ENCODE data around the gene THSD7B. TPM values are rescaled to one million over a fixed set of nuclear protein-coding genes. Genes with fewer than 3 reads are reported as not detected.
"Not testable (repeated sequence)": the region's sequence is repeated elsewhere in the genome, so short reads cannot be mapped to it uniquely, and the experiment has no call there.

The THSD7B gene
- total and polyA plus RNA-seq, 7 donors: 0.03 to 0.67 (median 0.13) TPM; not detected in 1

DNA sequence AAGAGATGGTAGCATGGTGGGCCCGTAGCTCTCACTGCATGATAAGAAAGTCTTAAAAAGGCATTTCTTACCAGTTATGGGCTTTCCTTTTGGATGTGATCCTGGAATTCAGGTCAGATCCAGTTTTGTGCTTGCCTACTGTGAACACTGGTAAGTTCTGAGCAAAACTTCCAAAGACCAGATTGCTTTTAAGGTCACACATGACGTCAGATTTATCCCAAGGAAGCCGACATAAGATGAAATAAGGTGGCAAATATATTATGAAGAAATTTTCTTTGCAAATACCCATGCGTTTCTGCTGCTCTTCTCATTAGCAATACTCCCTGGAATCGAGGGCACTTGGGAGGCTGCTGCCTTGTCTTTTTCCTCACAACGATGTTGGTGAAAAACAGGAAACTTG lies 782.5 kb downstream of the THSD7B start:
- DNase-seq (no peak), ATAC-seq (no peak)
- TF ChIP-seq, protein P1, sequence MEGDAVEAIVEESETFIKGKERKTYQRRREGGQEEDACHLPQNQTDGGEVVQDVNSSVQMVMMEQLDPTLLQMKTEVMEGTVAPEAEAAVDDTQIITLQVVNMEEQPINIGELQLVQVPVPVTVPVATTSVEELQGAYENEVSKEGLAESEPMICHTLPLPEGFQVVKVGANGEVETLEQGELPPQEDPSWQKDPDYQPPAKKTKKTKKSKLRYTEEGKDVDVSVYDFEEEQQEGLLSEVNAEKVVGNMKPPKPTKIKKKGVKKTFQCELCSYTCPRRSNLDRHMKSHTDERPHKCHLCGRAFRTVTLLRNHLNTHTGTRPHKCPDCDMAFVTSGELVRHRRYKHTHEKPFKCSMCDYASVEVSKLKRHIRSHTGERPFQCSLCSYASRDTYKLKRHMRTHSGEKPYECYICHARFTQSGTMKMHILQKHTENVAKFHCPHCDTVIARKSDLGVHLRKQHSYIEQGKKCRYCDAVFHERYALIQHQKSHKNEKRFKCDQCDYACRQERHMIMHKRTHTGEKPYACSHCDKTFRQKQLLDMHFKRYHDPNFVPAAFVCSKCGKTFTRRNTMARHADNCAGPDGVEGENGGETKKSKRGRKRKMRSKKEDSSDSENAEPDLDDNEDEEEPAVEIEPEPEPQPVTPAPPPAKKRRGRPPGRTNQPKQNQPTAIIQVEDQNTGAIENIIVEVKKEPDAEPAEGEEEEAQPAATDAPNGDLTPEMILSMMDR (IDR thresholded peaks at IDR 0.05): no peak
- intact Hi-C loops (cut with DNase I): no loop called here
- H3K4me1 ChIP-seq: no peaks in the 10 kb centered on the region
- no peaks in the 10 kb centered on the region for H3K36me3 ChIP-seq (ENCODE audit: insufficient read depth in 1 of 2, low read depth in 1 of 2)
- H3K27ac ChIP-seq: no peak overlapping the region
- H3K9me3 ChIP-seq: no peaks in the 10 kb centered on the region
- WGBS, 3 donors: 74 to 79% (median 75%) methylated on average over 6 of the region's 6 CpGs
- no peak overlapping the region for H3K4me3 ChIP-seq
- H3K27me3 ChIP-seq (ENCODE audit: insufficient read depth in 3 of 3, low read length in 2 of 3): no peaks in the 10 kb centered on the region

DNA sequence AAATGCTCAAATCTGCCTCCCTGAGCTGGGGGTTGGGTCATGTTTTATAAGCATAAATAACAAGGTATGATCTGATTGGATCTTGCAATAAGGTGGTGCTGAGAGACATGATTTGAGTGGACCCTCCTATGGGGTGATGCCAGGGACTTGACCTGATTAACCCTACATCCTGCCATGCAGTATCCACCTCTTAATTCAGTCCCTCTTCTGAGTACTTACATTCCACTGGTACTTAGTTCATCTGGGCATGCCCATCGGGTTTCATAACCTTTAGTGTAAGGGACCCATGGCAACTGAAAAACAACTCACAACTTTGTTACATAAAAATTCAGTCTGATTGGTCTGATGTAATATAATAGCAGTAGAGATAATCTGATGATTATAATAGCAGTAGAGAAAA lies 801.0 kb downstream of the THSD7B start:
- TF ChIP-seq, protein P1 (IDR thresholded peaks at IDR 0.05): no peak
- ATAC-seq (no peak), DNase-seq (no peak)
- no peaks in the 10 kb centered on the region for H3K9me3 ChIP-seq
- H3K27me3 ChIP-seq (ENCODE audit: insufficient read depth in 3 of 3, low read length in 2 of 3): no peaks in the 10 kb centered on the region
- no peaks in the 10 kb centered on the region for H3K36me3 ChIP-seq (ENCODE audit: insufficient read depth in 1 of 2, low read depth in 1 of 2)
- no peak overlapping the region for H3K4me3 ChIP-seq
- 74 to 84% (median 80%) methylated on average over 1 of the region's 1 CpG for WGBS, 3 donors
- intact Hi-C loops (cut with DNase I): no loop called here
- no peak overlapping the region for H3K27ac ChIP-seq
- H3K4me1 ChIP-seq: no peaks in the 10 kb centered on the region

DNA sequence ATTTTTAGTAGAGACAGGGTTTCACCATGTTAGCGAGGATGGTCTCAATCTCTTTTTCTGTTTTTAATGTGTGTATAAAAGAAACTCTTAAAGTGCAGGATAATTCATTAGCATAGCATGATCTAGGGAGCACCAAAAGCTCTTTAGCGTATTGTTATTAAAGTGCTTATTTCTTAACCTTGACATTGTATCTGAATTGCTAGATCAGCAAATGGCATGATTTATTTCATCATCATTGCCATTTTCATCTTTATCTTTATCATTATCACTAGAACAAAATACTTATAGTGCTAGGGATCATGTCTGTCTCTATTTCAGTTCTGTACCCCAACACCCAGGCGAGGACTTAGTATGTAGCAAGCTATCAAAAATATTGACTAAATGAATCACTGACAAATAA lies 805.1 kb downstream of the THSD7B start:
- DNase-seq: no peak
- WGBS, 3 donors: 80 to 85% (median 84%) methylated on average over 3 of the region's 3 CpGs
- H3K9me3 ChIP-seq: no peaks in the 10 kb centered on the region
- H3K36me3 ChIP-seq (ENCODE audit: insufficient read depth in 1 of 2, low read depth in 1 of 2): no peaks in the 10 kb centered on the region
- no peak overlapping the region for H3K27ac ChIP-seq
- H3K4me1 ChIP-seq: no peaks in the 10 kb centered on the region
- TF ChIP-seq, protein P1 (IDR thresholded peaks at IDR 0.05): no peak
- no peak overlapping the region for H3K4me3 ChIP-seq
- no peaks in the 10 kb centered on the region for H3K27me3 ChIP-seq (ENCODE audit: insufficient read depth in 3 of 3, low read length in 2 of 3)
- ATAC-seq: no peak
- intact Hi-C loops (cut with DNase I): no loop called here

DNA sequence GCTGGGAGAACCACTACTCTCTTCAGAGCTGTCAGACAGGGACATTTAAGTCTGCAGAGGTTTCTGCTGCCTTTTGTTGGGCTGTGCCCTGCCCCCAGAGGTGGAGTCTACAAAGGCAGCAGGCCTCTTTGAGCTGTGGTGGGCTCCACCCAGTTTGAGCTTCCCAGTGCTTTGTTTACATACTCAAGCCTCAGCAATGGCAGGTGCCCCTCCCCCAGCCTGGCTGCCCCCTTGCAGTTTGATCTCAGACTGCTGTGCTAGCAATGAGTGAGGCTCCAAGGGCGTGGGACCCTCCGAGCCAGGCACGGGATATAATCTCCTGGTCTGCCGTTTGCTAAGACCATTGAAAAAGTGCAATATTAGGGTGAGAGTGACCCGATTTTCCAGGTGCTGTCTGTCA lies 822.5 kb downstream of the THSD7B start:
- H3K9me3 ChIP-seq; H3K27me3 ChIP-seq (ENCODE audit: insufficient read depth in 3 of 3, low read length in 2 of 3); H3K4me1 ChIP-seq; H3K27ac ChIP-seq; intact Hi-C loops (cut with DNase I); ATAC-seq; DNase-seq; H3K4me3 ChIP-seq; H3K36me3 ChIP-seq (ENCODE audit: insufficient read depth in 1 of 2, low read depth in 1 of 2): not testable (repeated sequence)
- WGBS, 3 donors: 80 to 88% (median 87%) methylated on average over 5 of the region's 5 CpGs

DNA sequence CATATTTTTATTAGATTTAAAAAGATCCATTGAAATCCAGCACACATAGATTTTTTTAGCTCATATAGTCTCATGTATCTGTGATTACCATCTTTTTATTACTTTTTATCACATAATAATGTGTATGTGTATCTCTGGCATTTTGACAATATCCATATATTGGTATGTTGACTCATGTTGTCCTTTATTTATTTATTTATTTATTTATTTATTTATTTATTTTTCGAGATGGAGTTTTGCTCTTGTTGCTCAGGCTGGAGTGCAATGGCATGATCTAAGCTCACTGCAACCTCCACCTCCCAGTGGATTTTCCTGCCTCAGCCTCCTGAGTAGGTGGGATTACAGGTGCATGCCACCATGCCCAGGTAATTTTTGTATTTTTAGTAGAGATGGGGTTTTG lies 823.2 kb downstream of the THSD7B start:
- H3K4me1 ChIP-seq; H3K27ac ChIP-seq; H3K27me3 ChIP-seq (ENCODE audit: insufficient read depth in 3 of 3, low read length in 2 of 3); H3K9me3 ChIP-seq; H3K36me3 ChIP-seq (ENCODE audit: insufficient read depth in 1 of 2, low read depth in 1 of 2); ATAC-seq; DNase-seq; H3K4me3 ChIP-seq; intact Hi-C loops (cut with DNase I): not testable (repeated sequence)
- WGBS, 3 donors: 90 to 97% (median 92%) methylated on average over 1 of the region's 1 CpG

DNA sequence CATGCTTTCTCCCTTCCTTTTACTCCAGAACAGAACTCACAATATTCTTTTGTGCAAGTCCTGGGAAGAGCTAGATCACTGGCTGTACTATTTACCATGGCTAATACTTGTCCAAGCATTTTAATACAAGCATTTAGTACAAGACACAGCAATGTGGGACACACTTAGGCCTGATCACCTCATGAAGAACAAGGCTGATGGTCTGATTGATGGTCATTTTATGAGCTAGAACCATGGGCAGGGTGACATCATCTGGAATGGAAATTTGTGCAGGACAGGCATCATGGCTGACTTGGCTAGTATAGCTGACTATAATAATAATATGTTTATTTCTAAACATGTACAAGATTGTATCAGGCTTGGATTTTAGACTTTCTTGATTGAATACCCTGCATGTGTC lies 824.8 kb downstream of the THSD7B start:
- ATAC-seq (no peak), DNase-seq (no peak)
- Histone ChIP-seq H3K27ac (no peak overlapping the region), H3K4me1 (no peaks in the 10 kb centered on the region), H3K9me3 (no peaks in the 10 kb centered on the region), H3K36me3 (ENCODE audit: insufficient read depth in 1 of 2, low read depth in 1 of 2) (no peaks in the 10 kb centered on the region), H3K27me3 (ENCODE audit: insufficient read depth in 3 of 3, low read length in 2 of 3) (no peaks in the 10 kb centered on the region), H3K4me3 (no peak overlapping the region)
- intact Hi-C loops (cut with DNase I): no loop called here
- TF ChIP-seq, protein P1 (IDR thresholded peaks at IDR 0.05): no peak
